Parathyroid adenoma (tissue), 2 donors: Measurements from ENCODE around the gene RNF114.

Experiments used
- H2AFZ ChIP-seq: fragments of 300-600 bp; sonication (generic); one replicate; pipeline ENCODE4 v1.7.0; 2017; ENCODE audit warnings: antibody characterized with exemption, mild to moderate bottlenecking
- H3K27ac ChIP-seq: fragments of 300-600 bp; sonication (generic); one replicate; pipeline ENCODE4 v1.7.0; 2017
- H3K27me3 ChIP-seq: fragments of 300-600 bp; sonication (generic); one replicate; pipeline ENCODE4 v1.7.0; 2017; ENCODE audit warnings: low read length; ENCODE audit not compliant: control insufficient read depth, insufficient read depth
- H3K36me3 ChIP-seq: fragments of 300-600 bp; sonication (generic); one replicate; pipeline ENCODE4 v1.7.0; 2017; ENCODE audit warnings: low read length; ENCODE audit not compliant: control insufficient read depth, insufficient read depth
- H3K4me1 ChIP-seq: fragments of 300-600 bp; sonication (generic); one replicate; pipeline ENCODE4 v1.7.0; 2017; ENCODE audit warnings: control low read depth
- H3K4me2 ChIP-seq: fragments of 300-600 bp; sonication (generic); one replicate; pipeline ENCODE4 v1.7.0; 2017; ENCODE audit warnings: low read length
- H3K4me3 ChIP-seq: fragments of 300-600 bp; sonication (generic); one replicate; pipeline ENCODE4 v1.7.0; 2017; ENCODE audit warnings: low read depth, low read length
- H3K79me2 ChIP-seq: fragments of 300-600 bp; sonication (generic); one replicate; pipeline ENCODE4 v1.7.0; 2017; ENCODE audit warnings: control low read depth
- H3K9ac ChIP-seq: fragments of 300-600 bp; sonication (generic); one replicate; pipeline ENCODE4 v1.7.0; 2017; ENCODE audit warnings: mild to moderate bottlenecking
- H3K9me3 ChIP-seq: fragments of 300-600 bp; sonication (generic); one replicate; pipeline ENCODE4 v1.7.0; 2017; ENCODE audit warnings: low read length; ENCODE audit not compliant: control insufficient read depth
- TF ChIP-seq, protein P1 (sequence below): fragments of 300-600 bp; sonication (generic); IDR thresholded peaks from one replicate; pipeline ENCODE4 v1.7.0; 2017; ENCODE audit warnings: antibody characterized with exemption, mild to moderate bottlenecking
- donor health status: primary hyperparathyroidism.

RNF114 gene

DNA sequence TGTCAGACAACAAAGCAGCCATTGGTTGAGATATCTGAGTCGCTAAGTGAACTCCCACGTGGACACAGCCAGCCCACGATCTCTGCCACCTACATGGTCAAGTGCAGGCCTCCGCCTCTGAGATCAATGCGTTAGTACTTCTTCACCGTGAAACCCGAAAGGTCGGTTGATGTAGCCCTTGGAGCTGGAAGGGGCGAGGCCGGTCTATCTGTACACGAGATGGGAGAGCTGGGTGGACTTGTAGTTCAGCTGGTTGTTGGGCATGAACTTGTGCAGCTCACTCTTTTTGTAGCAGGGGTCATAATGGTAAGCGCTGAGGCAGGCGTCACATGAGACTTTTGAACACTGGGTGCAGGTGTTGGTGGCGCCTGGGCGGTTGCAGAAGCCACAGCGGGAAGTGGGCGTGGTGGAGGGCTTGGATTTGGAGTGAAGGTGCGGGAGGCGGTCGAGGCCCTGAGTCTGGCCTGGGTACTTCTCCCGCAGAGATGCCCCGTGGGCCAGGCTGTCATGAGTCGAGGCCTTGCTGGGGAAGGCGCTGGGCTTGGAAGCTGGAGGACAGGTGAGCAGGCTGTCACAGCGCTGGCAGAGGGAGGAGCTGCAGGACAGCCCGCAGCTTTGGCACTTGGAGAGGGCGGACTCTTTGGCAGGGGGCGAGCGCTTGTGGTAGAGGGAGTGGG, 30.6 kb upstream of the RNF114 start:
- Histone ChIP-seq H3K9ac (no peak overlapping the region), H3K4me2 (no peak overlapping the region), H3K79me2 (peaks cover 21% of the 10 kb centered on the region), H3K9me3 (no peaks in the 10 kb centered on the region), H3K27me3 (no peaks in the 10 kb centered on the region), H3K36me3 (no peaks in the 10 kb centered on the region), H3K27ac (no peak overlapping the region), H3K4me3 (no peak overlapping the region), H3K4me1 (no peaks in the 10 kb centered on the region), H2AFZ (no peak overlapping the region)
- TF ChIP-seq, protein P1, sequence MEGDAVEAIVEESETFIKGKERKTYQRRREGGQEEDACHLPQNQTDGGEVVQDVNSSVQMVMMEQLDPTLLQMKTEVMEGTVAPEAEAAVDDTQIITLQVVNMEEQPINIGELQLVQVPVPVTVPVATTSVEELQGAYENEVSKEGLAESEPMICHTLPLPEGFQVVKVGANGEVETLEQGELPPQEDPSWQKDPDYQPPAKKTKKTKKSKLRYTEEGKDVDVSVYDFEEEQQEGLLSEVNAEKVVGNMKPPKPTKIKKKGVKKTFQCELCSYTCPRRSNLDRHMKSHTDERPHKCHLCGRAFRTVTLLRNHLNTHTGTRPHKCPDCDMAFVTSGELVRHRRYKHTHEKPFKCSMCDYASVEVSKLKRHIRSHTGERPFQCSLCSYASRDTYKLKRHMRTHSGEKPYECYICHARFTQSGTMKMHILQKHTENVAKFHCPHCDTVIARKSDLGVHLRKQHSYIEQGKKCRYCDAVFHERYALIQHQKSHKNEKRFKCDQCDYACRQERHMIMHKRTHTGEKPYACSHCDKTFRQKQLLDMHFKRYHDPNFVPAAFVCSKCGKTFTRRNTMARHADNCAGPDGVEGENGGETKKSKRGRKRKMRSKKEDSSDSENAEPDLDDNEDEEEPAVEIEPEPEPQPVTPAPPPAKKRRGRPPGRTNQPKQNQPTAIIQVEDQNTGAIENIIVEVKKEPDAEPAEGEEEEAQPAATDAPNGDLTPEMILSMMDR = no peak

DNA sequence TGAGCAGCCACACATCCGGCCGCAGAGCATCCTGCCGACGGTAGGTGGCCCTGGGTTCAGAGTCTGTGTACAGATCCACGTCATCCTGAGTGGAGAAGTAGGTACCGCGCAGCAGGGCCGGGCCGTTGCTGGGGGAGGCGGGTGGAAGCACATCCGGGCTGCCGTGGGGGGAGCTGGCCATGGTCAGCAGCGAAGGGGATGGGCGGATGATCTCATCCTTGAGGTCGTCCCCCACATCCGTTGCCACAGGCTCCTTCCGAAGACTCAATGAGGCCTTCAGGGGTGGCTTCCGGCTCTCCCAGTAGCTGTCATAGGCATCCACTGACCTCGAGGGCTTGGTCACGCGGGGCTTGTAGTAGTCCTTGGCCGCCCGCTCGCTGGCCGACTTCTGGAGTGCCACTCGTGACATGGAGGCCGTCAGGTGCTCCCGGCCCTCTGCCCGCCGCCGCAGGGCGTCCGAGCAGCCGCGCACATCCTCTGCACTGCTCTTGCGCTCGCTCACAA, 30.0 kb upstream of the RNF114 start:
- Histone ChIP-seq H3K79me2 (peaks cover 27% of the 10 kb centered on the region), H3K36me3 (no peaks in the 10 kb centered on the region), H2AFZ (no peak overlapping the region), H3K4me1 (no peaks in the 10 kb centered on the region), H3K9ac (no peak overlapping the region), H3K4me2 (no peak overlapping the region), H3K27ac (no peak overlapping the region), H3K27me3 (no peaks in the 10 kb centered on the region), H3K9me3 (no peaks in the 10 kb centered on the region), H3K4me3 (no peak overlapping the region)
- TF ChIP-seq, protein P1 = no peak

DNA sequence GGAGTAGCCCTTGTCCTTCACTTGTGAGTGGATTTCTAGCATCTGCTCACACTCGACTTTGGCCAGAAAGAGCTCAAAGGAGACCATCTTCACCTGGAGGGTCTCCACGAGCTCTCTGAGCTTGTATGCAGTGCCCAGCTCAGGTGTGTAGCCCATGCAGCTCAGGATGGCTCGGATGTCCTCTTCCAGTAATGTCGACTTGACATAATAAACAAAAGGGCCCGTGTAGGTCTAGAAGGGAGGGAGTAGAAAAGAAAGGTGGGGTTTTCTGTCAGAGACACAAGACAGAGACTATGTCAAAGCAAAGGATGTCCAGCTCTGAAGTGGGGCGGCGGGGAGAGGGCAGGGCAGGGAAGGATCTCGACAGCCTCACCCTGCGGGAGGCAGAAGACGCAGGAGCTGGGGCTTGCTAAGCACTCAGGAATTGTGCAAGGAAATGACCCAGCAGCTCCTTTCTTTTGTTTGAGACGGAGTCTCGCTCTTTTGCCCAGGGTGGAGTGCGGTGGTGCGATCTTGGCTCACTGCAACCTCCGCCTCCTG, 29.5 kb upstream of the RNF114 start:
- no peak overlapping the region for H2AFZ ChIP-seq
- H3K4me2 ChIP-seq = no peak overlapping the region
- H3K79me2 ChIP-seq = peaks cover 33% of the 10 kb centered on the region
- no peaks in the 10 kb centered on the region for H3K27me3 ChIP-seq
- TF ChIP-seq, protein P1 = no peak
- no peaks in the 10 kb centered on the region for H3K9me3 ChIP-seq
- no peak overlapping the region for H3K9ac ChIP-seq
- no peaks in the 10 kb centered on the region for H3K4me1 ChIP-seq
- no peak overlapping the region for H3K4me3 ChIP-seq
- H3K36me3 ChIP-seq = no peaks in the 10 kb centered on the region
- H3K27ac ChIP-seq = no peak overlapping the region

DNA sequence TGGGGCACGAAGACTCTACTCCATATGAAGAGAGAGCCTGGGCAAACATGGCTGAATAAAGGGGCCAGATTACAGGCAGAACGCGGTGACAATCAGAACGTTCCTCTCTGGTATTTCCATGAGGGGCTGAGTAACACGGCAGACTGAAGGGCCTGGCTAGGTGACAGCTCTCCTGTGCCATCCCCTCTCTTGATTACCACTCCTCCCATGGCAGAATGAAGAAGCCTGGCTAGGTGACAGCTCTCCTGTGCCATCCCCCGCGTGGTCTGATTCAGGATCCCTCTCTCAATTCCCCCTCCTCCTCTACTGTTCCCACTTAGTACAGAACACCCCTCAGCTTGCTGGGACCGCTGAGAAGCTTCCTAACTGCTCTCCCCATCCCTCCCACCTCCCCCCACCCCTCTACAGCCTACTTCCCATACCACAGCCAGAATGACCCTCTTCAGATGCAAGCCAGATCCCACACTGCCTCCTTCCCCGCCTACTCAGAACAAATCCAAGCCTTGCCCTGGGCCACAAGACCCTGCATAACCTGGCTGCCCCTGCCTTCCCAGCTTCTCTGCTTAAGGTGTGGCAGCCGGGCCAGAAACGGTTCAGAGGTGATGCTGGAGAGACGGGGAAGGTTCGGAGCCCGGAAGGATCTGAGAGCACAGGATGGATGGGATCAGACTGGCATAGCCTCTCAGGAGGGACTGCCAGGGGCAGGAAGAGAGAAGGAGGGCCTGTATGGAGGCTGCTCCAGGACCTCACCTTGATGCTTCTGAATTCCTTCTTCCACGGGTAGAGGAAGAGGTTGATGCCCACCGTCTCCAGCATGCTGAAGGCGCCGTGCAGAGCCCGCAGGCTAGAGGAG, 28.6 kb upstream of the RNF114 start:
- H3K4me1 ChIP-seq = peaks cover 2% of the 10 kb centered on the region
- no peak overlapping the region for H3K27ac ChIP-seq
- H3K9ac ChIP-seq = no peak overlapping the region

More for the DNA sequence above, 28.6 kb upstream of the RNF114 start:
- H3K79me2 ChIP-seq = peaks cover 36% of the 10 kb centered on the region
- no peak overlapping the region for H2AFZ ChIP-seq
- no peaks in the 10 kb centered on the region for H3K36me3 ChIP-seq
- no peak overlapping the region for H3K4me2 ChIP-seq
- TF ChIP-seq, protein P1 = no peak
- no peak overlapping the region for H3K4me3 ChIP-seq
- no peaks in the 10 kb centered on the region for H3K9me3 ChIP-seq
- H3K27me3 ChIP-seq = no peaks in the 10 kb centered on the region
